GM19043 (cell line): ENCODE data around the gene KCNN4.

ENCODE experiments used
- ATAC-seq: cut with Tn5 transposase; IDR thresholded peaks from one replicate; pipeline ENCODE4 v1.9.1; 2021; ENCODE audit warnings: low read depth; ENCODE audit not compliant: unreplicated experiment

Gene KCNN4

GRCh38 chr19:43799502-43800142, 18.8 kb upstream of the KCNN4 start:
- ATAC-seq: no peak

GRCh38 chr19:43798546-43799409, 18.0 kb upstream of the KCNN4 start:
- no peak for ATAC-seq

- no peak for ATAC-seq
These were observed 17.3 kb upstream of the KCNN4 start for GRCh38 chr19:43798026-43798545.

- ATAC-seq: no peak
These were observed 16.8 kb upstream of the KCNN4 start for GRCh38 chr19:43797556-43797955.

GRCh38 chr19:43797118-43797517, 16.3 kb upstream of the KCNN4 start:
- no peak for ATAC-seq

- no peak for ATAC-seq
These were observed 9.8 kb upstream of the KCNN4 start for GRCh38 chr19:43790587-43790986.

GRCh38 chr19:43789029-43789428, 8.3 kb upstream of the KCNN4 start:
- ATAC-seq: no peak

GRCh38 chr19:43786665-43787064, 5.9 kb upstream of the KCNN4 start:
- no peak for ATAC-seq

GRCh38 chr19:43784981-43785808, 4.4 kb upstream of the KCNN4 start:
- ATAC-seq: peak; percentile 50

GRCh38 chr19:43784241-43784980, 3.6 kb upstream of the KCNN4 start:
- ATAC-seq: no peak

- ATAC-seq: no peak
These were observed 2.9 kb upstream of the KCNN4 start for GRCh38 chr19:43783636-43784035.

- ATAC-seq: no peak
These were observed 2.0 kb upstream of the KCNN4 start for GRCh38 chr19:43782689-43783231.

- no peak for ATAC-seq
These were observed 1.5 kb upstream of the KCNN4 start for GRCh38 chr19:43782311-43782660.

- no peak for ATAC-seq
These were observed 997 bp upstream of the KCNN4 start for GRCh38 chr19:43781630-43782310.

GRCh38 chr19:43779820-43780219, 953 bp downstream of the KCNN4 start:
- no peak for ATAC-seq

GRCh38 chr19:43779147-43779819, 1.5 kb downstream of the KCNN4 start:
- ATAC-seq: no peak

GRCh38 chr19:43778651-43779050, 2.1 kb downstream of the KCNN4 start:
- no peak for ATAC-seq

GRCh38 chr19:43777163-43777695, 3.5 kb downstream of the KCNN4 start:
- ATAC-seq: no peak

- ATAC-seq: no peak
These were observed 4.5 kb downstream of the KCNN4 start for GRCh38 chr19:43776286-43776685.
